ENCODE measurements around the gene LIG3. TPM values are rescaled to one million over a fixed set of nuclear protein-coding genes. Genes with fewer than 3 reads are reported as not detected.
A peak's percentile ranks its signal among the peaks of the same experiment; 100 is the strongest.

Gene LIG3
- total RNA-seq, 5 donors from 2014 or later (not counting 1 experiment from before 2014, with no cell fraction given): 42.7 to 52.7 (median 49.8) TPM

DNA sequence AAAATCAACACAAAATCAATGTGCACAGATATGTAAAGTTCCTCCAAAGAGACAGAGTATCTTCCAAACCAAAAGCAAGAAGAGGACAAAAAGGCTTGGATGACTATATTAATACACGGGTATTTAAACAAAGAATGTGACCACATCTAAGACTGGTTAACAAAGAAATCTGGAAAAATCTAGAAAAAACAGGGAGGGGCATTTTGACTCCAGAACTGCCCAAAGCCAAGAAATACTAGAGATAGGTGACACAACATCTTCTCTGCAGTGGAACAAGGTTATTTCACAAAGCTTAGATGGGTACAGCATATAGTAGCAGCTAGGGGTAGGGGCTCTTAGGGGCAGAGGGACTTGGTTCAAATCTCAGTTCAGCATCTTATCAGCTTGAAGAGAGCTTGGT, 72.9 kb downstream of the LIG3 start:
- Mint-ChIP-seq H3K36me3 (peaks cover 33% of the 10 kb centered on the region), H3K4me1 (peaks cover 83 to 88% (median 84%) of the 10 kb centered on the region in 3 donors), H3K4me3 (peak overlapping the region in 1 of 3 donors; percentile 69), H3K9me3 (no peaks in the 10 kb centered on the region), H3K27me3 (no peaks in the 10 kb centered on the region), H3K27ac (peak overlapping the region; percentile 97)
- ATAC-seq (replicated peaks in 1 of 4) (no peak), DNase-seq (no peak)
- Histone ChIP-seq H3K4me1 (ENCODE audit: control insufficient read depth in 1 of 2, extremely low read depth in 1 of 2, insufficient read depth in 2 of 2, low read length in 2 of 2) (peaks cover 53 to 64% of the 10 kb centered on the region in 2 experiments), H3K9me3 (no peaks in the 10 kb centered on the region), H3K4me3 (ENCODE audit: control insufficient read depth in 1 of 2, extremely low read depth in 1 of 2, low read length in 1 of 2) (no peak overlapping the region), H3K36me3 (ENCODE audit: control insufficient read depth in 2 of 2, extremely low read depth in 1 of 2, insufficient read depth in 1 of 2, low read length in 1 of 2) (peaks cover 0 to 8% of the 10 kb centered on the region in 2 donors), H3K27ac (ENCODE audit: low read length) (peak overlapping the region; percentile 91), H3K27me3 (replicated peaks in 1 of 2; ENCODE audit: control insufficient read depth in 2 of 2, extremely low read depth in 1 of 2, insufficient read depth in 2 of 2, low read length in 1 of 2) (no peaks in the 10 kb centered on the region)
- CTCF ChIA-PET: interaction anchor here in 1 of 2 donors (1.2 kb wide), 1 partner anchor 27 kb away, joined by 3 read pairs; no protein-coding TSS in a partner anchor
- POLR2A ChIA-PET: interaction anchor here (0.5 to 1.2 kb wide), 3 partner anchors 10 to 554 kb away, joined by 3 to 4 read pairs (median 4); partner anchors contain the start of gene RFFL (in 1 of the 2)
- WGBS (ENCODE audit: insufficient coverage): no CpG with 5 or more reads among the region's 1 CpG

DNA sequence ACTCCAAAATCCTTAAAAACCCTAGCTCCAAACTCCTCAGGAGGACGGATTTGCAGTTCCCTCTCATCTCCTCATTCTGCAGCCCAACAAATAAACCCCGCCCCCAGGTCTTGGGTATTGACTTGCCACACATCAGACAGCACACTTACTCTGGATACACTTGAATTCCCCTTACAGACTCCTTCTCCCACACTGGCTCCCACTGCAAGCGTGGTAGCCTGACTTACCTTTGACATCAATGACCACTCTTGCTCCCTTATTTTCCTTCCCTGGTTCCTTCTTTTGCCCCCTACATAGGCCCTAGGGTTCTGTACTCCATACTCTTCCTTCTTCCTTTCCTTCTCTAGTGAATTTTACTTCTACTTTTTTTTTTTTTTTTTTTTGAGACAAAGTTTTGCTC, 75.7 kb downstream of the LIG3 start:
- Histone ChIP-seq H3K27me3 (replicated peaks in 1 of 2; ENCODE audit: control insufficient read depth in 2 of 2, extremely low read depth in 1 of 2, insufficient read depth in 2 of 2, low read length in 1 of 2) (no peaks in the 10 kb centered on the region), H3K9me3 (no peaks in the 10 kb centered on the region), H3K36me3 (ENCODE audit: control insufficient read depth in 2 of 2, extremely low read depth in 1 of 2, insufficient read depth in 1 of 2, low read length in 1 of 2) (peaks cover 0 to 16% of the 10 kb centered on the region in 2 donors), H3K4me1 (ENCODE audit: control insufficient read depth in 1 of 2, extremely low read depth in 1 of 2, insufficient read depth in 2 of 2, low read length in 2 of 2) (peaks cover 26 to 36% of the 10 kb centered on the region in 2 experiments), H3K27ac (ENCODE audit: low read length) (no peak overlapping the region), H3K4me3 (ENCODE audit: control insufficient read depth in 1 of 2, extremely low read depth in 1 of 2, low read length in 1 of 2) (no peak overlapping the region)
- no peaks in the 10 kb centered on the region for H3K27me3 Mint-ChIP-seq
- H3K4me1 Mint-ChIP-seq: peaks cover 78 to 83% (median 82%) of the 10 kb centered on the region in 3 donors
- ATAC-seq (replicated peaks in 1 of 4) (no peak), DNase-seq (no peak)
- H3K9me3 Mint-ChIP-seq: no peaks in the 10 kb centered on the region
- ChIA-PET CTCF (interaction anchor here in 1 of 2 donors (1.7 kb wide), 1 partner anchor 34 kb away, joined by 8 read pairs; no protein-coding TSS in a partner anchor), POLR2A (no interaction called here)
- peaks cover 44% of the 10 kb centered on the region for H3K36me3 Mint-ChIP-seq
- peak overlapping the region; percentile 87 to 88 for H3K27ac Mint-ChIP-seq
- peak overlapping the region in 1 of 3 donors; percentile 29 for H3K4me3 Mint-ChIP-seq
- WGBS (ENCODE audit: insufficient coverage): 87% methylated on average over 3 of the region's 3 CpGs

DNA sequence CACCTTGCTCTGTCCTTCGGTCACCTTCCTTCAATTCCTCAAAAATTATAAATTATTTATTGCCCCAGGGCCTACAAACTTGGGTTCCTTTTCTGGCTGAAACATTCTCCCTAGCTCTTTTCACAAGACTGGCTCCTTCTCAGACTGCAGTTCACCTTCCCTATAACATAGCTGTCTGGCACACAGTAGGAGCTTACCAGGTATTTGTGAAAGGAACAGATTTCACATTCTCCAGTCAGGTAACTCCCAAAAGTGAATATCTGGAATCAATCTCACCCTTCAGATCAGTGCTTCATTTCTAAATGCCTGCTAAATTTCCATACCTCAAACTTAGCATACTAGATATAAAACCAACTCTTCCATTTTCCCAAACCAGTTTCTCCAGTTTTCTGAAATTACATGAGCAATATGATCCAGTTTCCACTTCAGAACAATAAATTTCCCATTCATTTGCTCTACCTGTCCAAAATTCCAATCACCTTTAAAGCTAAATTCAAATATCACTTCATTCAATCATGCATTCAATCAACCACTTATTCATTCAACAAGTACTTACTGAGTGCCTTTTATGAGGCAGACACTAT, 77.1 kb downstream of the LIG3 start:
- H3K27me3 ChIP-seq (replicated peaks in 1 of 2; ENCODE audit: control insufficient read depth in 2 of 2, extremely low read depth in 1 of 2, insufficient read depth in 2 of 2, low read length in 1 of 2): no peaks in the 10 kb centered on the region
- H3K9me3 Mint-ChIP-seq: no peaks in the 10 kb centered on the region
- ChIA-PET CTCF (interaction anchor here in 1 of 2 donors (0.6 kb wide), 1 partner anchor 14 kb away, joined by 7 read pairs; no protein-coding TSS in a partner anchor), POLR2A (no interaction called here)
- H3K27ac ChIP-seq (ENCODE audit: low read length): no peak overlapping the region
- H3K27me3 Mint-ChIP-seq: no peaks in the 10 kb centered on the region
- peaks cover 0 to 22% of the 10 kb centered on the region in 2 donors for H3K36me3 ChIP-seq (ENCODE audit: control insufficient read depth in 2 of 2, extremely low read depth in 1 of 2, insufficient read depth in 1 of 2, low read length in 1 of 2)
- no peak overlapping the region for H3K4me3 Mint-ChIP-seq
- H3K4me1 ChIP-seq (ENCODE audit: control insufficient read depth in 1 of 2, extremely low read depth in 1 of 2, insufficient read depth in 2 of 2, low read length in 2 of 2): peaks cover 18 to 30% of the 10 kb centered on the region in 2 experiments
- H3K27ac Mint-ChIP-seq: peak overlapping the region; percentile 68 to 80
- peaks cover 48% of the 10 kb centered on the region for H3K36me3 Mint-ChIP-seq
- peaks cover 73 to 81% (median 79%) of the 10 kb centered on the region in 3 donors for H3K4me1 Mint-ChIP-seq
- ATAC-seq (replicated peaks in 1 of 4) (no peak), DNase-seq (no peak)
- H3K9me3 ChIP-seq: no peaks in the 10 kb centered on the region
- H3K4me3 ChIP-seq (ENCODE audit: control insufficient read depth in 1 of 2, extremely low read depth in 1 of 2, low read length in 1 of 2): no peak overlapping the region
- whole genome bisulfite sequencing (ENCODE audit: insufficient coverage): 100% methylated on average over 1 of the region's 1 CpG

Other genes starting within 250 kb of the LIG3 start
- 1 to 10 TPM; 1.3 to 3.2 (median 2.4) TPM for gene CCT6B, start 19.1 kb upstream of the LIG3 start, total RNA-seq
- 10 to 100 TPM; 35.4 to 42.3 (median 38.0) TPM for gene ZNF830, start 19.0 kb upstream of the LIG3 start, total RNA-seq
- 10 to 100 TPM; 51.3 to 80.2 (median 74.1) TPM for gene RFFL, start 83.2 kb downstream of the LIG3 start, total RNA-seq
- 10 to 100 TPM; 14.6 to 29.9 (median 19.0) TPM for gene RAD51D, start 139.3 kb downstream of the LIG3 start, total RNA-seq
- gene FNDC8, start 141.1 kb downstream of the LIG3 start, total RNA-seq: not detected
- gene NLE1, start 161.8 kb downstream of the LIG3 start, total RNA-seq: 10 to 100 TPM; 12.3 to 29.1 (median 17.8) TPM
- gene UNC45B, start 167.3 kb downstream of the LIG3 start, total RNA-seq: under 1 TPM; 0.13 to 0.50 (median 0.26) TPM
- not detected for gene SLC35G3, start 213.9 kb downstream of the LIG3 start, total RNA-seq